ENCODE measurements around the gene CPNE6.

- TF ChIP-seq CTCF (IDR thresholded peaks at IDR 0.05; ENCODE audit: insufficient read depth, low read length, poor library complexity, severe bottlenecking) (no peak), EZH2phosphoT487 (conservative IDR thresholded peaks at IDR 0.05; ENCODE audit: low read length) (no peak)
Measured at GRCh38 chr14:24071836-24072430, 571 bp downstream of the CPNE6 start.
